ENCODE results near the gene GP1BB. TPM values are rescaled to one million over a fixed set of nuclear protein-coding genes. Genes with fewer than 3 reads are reported as not detected.
"Not testable (repeated sequence)": the region's sequence is repeated elsewhere in the genome, so short reads cannot be mapped to it uniquely, and the experiment has no call there.

GP1BB gene
- total RNA-seq, 1 donor from 2014 or later, result 2.0 TPM

- no peak for DNase-seq
Observed at GRCh38 chr22:19693981-19694670, 29.2 kb upstream of the GP1BB start.

- no peak for DNase-seq
Observed at GRCh38 chr22:19694696-19695095, 28.6 kb upstream of the GP1BB start.

GRCh38 chr22:19696504-19697276 lies 26.6 kb upstream of the GP1BB start:
- DNase-seq, result no peak

GRCh38 chr22:19697871-19698270 lies 25.5 kb upstream of the GP1BB start:
- not testable (repeated sequence) for DNase-seq

- DNase-seq, result no peak
Observed at GRCh38 chr22:19700790-19701419, 22.4 kb upstream of the GP1BB start.

GRCh38 chr22:19701420-19702145 lies 21.8 kb upstream of the GP1BB start:
- no peak for DNase-seq

- no peak for DNase-seq
Observed at GRCh38 chr22:19703869-19704268, 19.5 kb upstream of the GP1BB start.

GRCh38 chr22:19704355-19705015 lies 18.9 kb upstream of the GP1BB start:
- DNase-seq, result no peak

GRCh38 chr22:19705181-19705934 lies 18.0 kb upstream of the GP1BB start:
- DNase-seq, result no peak

- DNase-seq, result no peak
Observed at GRCh38 chr22:19706661-19707151, 16.6 kb upstream of the GP1BB start.

- DNase-seq, result no peak
Observed at GRCh38 chr22:19707347-19708290, 15.7 kb upstream of the GP1BB start.

GRCh38 chr22:19708321-19709011 lies 14.9 kb upstream of the GP1BB start:
- DNase-seq, result no peak

GRCh38 chr22:19709063-19709769 lies 14.1 kb upstream of the GP1BB start:
- DNase-seq, result no peak

GRCh38 chr22:19710020-19710768 lies 13.1 kb upstream of the GP1BB start:
- no peak for DNase-seq

GRCh38 chr22:19710769-19711106 lies 12.6 kb upstream of the GP1BB start:
- no peak for DNase-seq

GRCh38 chr22:19713245-19713644 lies 10.1 kb upstream of the GP1BB start:
- DNase-seq, result no peak

- DNase-seq, result no peak
Observed at GRCh38 chr22:19713650-19714311, 9.6 kb upstream of the GP1BB start.

All from skin of body (tissue), 2 donors.